Erythroblast (primary cell): ENCODE results near the gene BMP2K.

ENCODE experiments used
- GATA1 ChIP-seq: IDR thresholded peaks from 2 replicates; pipeline ENCODE4 v1.6.1; 2011; ENCODE audit warnings: low read depth, mild to moderate bottlenecking, control low read depth, low read length, moderate library complexity
- POLR2A ChIP-seq: IDR thresholded peaks from 2 replicates; pipeline ENCODE4 v1.6.1; 2011; ENCODE audit warnings: mild to moderate bottlenecking, low read length

GRCh38 chr4:78953769-78954666 is 177.9 kb downstream of the BMP2K start:
- TF ChIP-seq POLR2A (no peak), GATA1 (no peak)
